Neural crest cell (in vitro differentiated cells): Measurements from ENCODE around the gene HDGF. TPM values are rescaled to one million over a fixed set of nuclear protein-coding genes. Genes with fewer than 3 reads are reported as not detected.

Experiments
- DNase-seq: peaks from one replicate; pipeline ENCODE4 v3.0.0; 2021; ENCODE audit warnings: low read depth, mixed read lengths, low spot score
- H3K27ac Mint-ChIP-seq: one replicate; pipeline ENCODE4 v1.8.0; 2021; ENCODE audit warnings: mild to moderate bottlenecking, mixed read lengths; ENCODE audit not compliant: unreplicated experiment
- H3K27me3 Mint-ChIP-seq: 2 replicates; pipeline ENCODE4 v1.8.0; 2021; ENCODE audit warnings: low read depth, mild to moderate bottlenecking, mixed read lengths
- H3K36me3 Mint-ChIP-seq: 2 replicates; pipeline ENCODE4 v1.8.0; 2021; ENCODE audit warnings: low read depth, mild to moderate bottlenecking, mixed read lengths
- H3K4me1 Mint-ChIP-seq: 2 replicates; pipeline ENCODE4 v1.8.0; 2021; ENCODE audit warnings: mixed read lengths
- H3K4me3 Mint-ChIP-seq: one replicate; pipeline ENCODE4 v1.8.0; 2021; ENCODE audit warnings: mild to moderate bottlenecking, mixed read lengths
- H3K9me3 Mint-ChIP-seq: 2 replicates; pipeline ENCODE4 v1.8.0; 2021; ENCODE audit warnings: mixed read lengths
- CTCF ChIP-seq: fragments of 200-600 bp; sonication (generic); conservative IDR thresholded peaks from 2 replicates; pipeline ENCODE4 v1.5.0; 2021; ENCODE audit warnings: antibody characterized with exemption, mild to moderate bottlenecking
- total RNA-seq: library from RNA; stranded (reverse); gene quantifications from 2 replicates; pipeline ENCODE4 v1.2.1, GENCODE V29; 2021

HDGF gene
- total RNA-seq, 1 donor from 2014 or later = 304 TPM

DNA sequence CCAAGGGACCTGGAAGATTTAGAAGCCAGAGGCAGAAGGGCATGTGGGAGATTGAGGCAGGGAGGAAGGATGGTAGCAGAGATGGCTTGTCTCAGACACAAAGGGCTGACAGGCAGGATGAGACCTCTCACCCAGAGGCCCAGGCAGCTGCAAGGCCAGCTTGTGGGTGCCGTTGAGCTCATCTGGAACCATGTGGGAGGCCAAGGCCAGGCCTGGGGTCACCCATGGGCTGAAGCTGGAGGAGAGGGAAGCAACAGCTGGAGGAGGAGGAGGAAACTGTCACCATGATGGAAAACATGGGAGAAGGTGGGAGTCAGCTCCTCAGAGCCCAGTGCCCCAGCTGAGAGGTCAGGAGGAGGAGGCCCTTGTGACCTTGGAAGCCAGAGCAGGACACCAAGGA is 52.5 kb downstream of the HDGF start:
- Mint-ChIP-seq H3K27ac (peak overlapping the region; percentile 83), H3K36me3 (peaks cover 26% of the 10 kb centered on the region), H3K27me3 (peaks cover 8% of the 10 kb centered on the region), H3K9me3 (no peaks in the 10 kb centered on the region), H3K4me3 (peak overlapping the region; percentile 77), H3K4me1 (peaks cover 68% of the 10 kb centered on the region)
- DNase-seq = no peak
- TF ChIP-seq CTCF = no peak

- Mint-ChIP-seq H3K4me1 (peaks cover 68% of the 10 kb centered on the region), H3K27ac (peak overlapping the region; percentile 3), H3K9me3 (no peaks in the 10 kb centered on the region), H3K36me3 (peaks cover 26% of the 10 kb centered on the region), H3K4me3 (peak overlapping the region; percentile 73), H3K27me3 (peaks cover 11% of the 10 kb centered on the region)
- TF ChIP-seq CTCF = no peak
- DNase-seq = no peak
Measured at GRCh38 chr1:156697481-156697880, 54.0 kb downstream of the HDGF start.

DNA sequence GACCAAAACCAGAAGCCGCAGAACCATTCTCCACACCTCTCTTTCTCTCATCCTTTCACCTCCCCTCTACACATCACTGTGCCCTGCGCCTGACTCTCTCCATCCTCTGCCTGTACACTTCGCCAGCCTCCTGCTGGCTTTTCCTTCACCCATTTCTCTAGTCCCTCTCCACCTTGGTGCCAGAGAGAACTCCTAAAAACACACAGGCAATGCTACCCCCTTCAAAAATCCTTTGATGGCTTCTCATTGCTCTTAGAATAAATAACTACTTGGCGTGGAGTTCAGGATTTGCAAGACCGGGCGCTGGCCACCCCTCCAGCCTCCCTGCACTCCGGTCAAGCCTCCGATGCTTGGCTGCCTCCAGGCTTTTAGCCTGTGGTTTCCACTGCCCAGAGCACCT is 54.7 kb downstream of the HDGF start:
- DNase-seq = no peak
- peak overlapping the region; percentile 73 for H3K4me3 Mint-ChIP-seq
- no peak for TF ChIP-seq CTCF
- H3K27ac Mint-ChIP-seq = peak overlapping the region; percentile 76
- H3K36me3 Mint-ChIP-seq = peaks cover 26% of the 10 kb centered on the region
- no peaks in the 10 kb centered on the region for H3K9me3 Mint-ChIP-seq
- peaks cover 15% of the 10 kb centered on the region for H3K27me3 Mint-ChIP-seq
- H3K4me1 Mint-ChIP-seq = peaks cover 72% of the 10 kb centered on the region

GRCh38 chr1:156694690-156694962 is 56.8 kb downstream of the HDGF start:
- peak overlapping the region; percentile 86 for H3K27ac Mint-ChIP-seq
- peaks cover 78% of the 10 kb centered on the region for H3K4me1 Mint-ChIP-seq
- no peak for TF ChIP-seq CTCF
- peak overlapping the region; percentile 86 for H3K4me3 Mint-ChIP-seq
- H3K27me3 Mint-ChIP-seq = peaks cover 13% of the 10 kb centered on the region
- no peaks in the 10 kb centered on the region for H3K9me3 Mint-ChIP-seq
- DNase-seq = no peak
- H3K36me3 Mint-ChIP-seq = peaks cover 16% of the 10 kb centered on the region

GRCh38 chr1:156693848-156694689 is 57.4 kb downstream of the HDGF start:
- Mint-ChIP-seq H3K9me3 (no peaks in the 10 kb centered on the region), H3K27me3 (peaks cover 12% of the 10 kb centered on the region), H3K36me3 (peaks cover 11% of the 10 kb centered on the region), H3K4me3 (peak overlapping the region; percentile 86), H3K4me1 (peaks cover 79% of the 10 kb centered on the region), H3K27ac (peak overlapping the region; percentile 86)
- TF ChIP-seq CTCF = no peak
- no peak for DNase-seq
